B cell (primary cell): Measurements from ENCODE around the gene FBLN2. TPM values are rescaled to one million over a fixed set of nuclear protein-coding genes. Genes with fewer than 3 reads are reported as not detected.
A peak's percentile ranks its signal among the peaks of the same experiment; 100 is the strongest.

Experiments
- ATAC-seq: fragments of 200-7000 bp; cut with Tn5 transposase; one replicate; pipeline ENCODE4 v1.10.0; 2021; ENCODE audit warnings: low read depth, mild to moderate bottlenecking, moderate number of reproducible peaks, moderate library complexity
- CTCF ChIA-PET: fragments of 350-600 bp; sonication (Branson Sonifier 250); formaldehyde crosslinking; loops from one replicate; lab custom pipeline; 2021; ENCODE audit warnings: antibody characterized with exemption, inconsistent platforms; lab: Charles Lee
- POLR2A ChIA-PET: fragments of 350-600 bp; sonication (Branson Sonifier 250); formaldehyde crosslinking; loops from one replicate; lab custom pipeline; 2021; ENCODE audit warnings: antibody characterized with exemption; lab: Charles Lee
- DNase-seq: peaks from one replicate; pipeline ENCODE4 v3.0.0; 2013
- H2AFZ ChIP-seq: 2 replicates; pipeline ENCODE4 v1.6.1; 2012; ENCODE audit warnings: mild to moderate bottlenecking, low read depth, low read length; ENCODE audit not compliant: insufficient read depth, poor library complexity, severe bottlenecking
- H3K27ac ChIP-seq, 2 donors: 1 replicate in 1 of 2; 2 replicates in 1 of 2; pipeline ENCODE4 v1.5.1; 2012 to 2013; ENCODE audit warnings: low read length in 2 of 2, mild to moderate bottlenecking in 2 of 2, moderate library complexity in 1 of 2
- H3K27me3 ChIP-seq, 4 experiments: fragments of 200-600 bp in 1 of 4; sonication (generic) in 1 of 4; replicated peaks in 1 of 4; 1 replicate in 2 of 4; 2 replicates in 2 of 4; pipeline versions ENCODE4 v1.6.1 to v1.7.0; 2013 to 2016; ENCODE audit warnings: low read length in 3 of 4, mild to moderate bottlenecking in 2 of 4, mixed read lengths in 1 of 4, moderate library complexity in 1 of 4; ENCODE audit not compliant: insufficient read depth in 4 of 4, control insufficient read depth in 3 of 4; ENCODE audit errors: control extremely low read depth in 1 of 4
- H3K36me3 ChIP-seq, 2 experiments: replicated peaks in 1 of 2; 1 replicate in 1 of 2; 2 replicates in 1 of 2; pipeline versions ENCODE4 v1.6.1 to v1.7.1; 2013; ENCODE audit warnings: low read length in 1 of 2; ENCODE audit not compliant: insufficient read depth in 2 of 2, control insufficient read depth in 1 of 2; ENCODE audit errors: control extremely low read depth in 1 of 2, extremely low read depth in 1 of 2
- H3K4me1 ChIP-seq, 2 donors: fragments of 200-600 bp in 1 of 2; sonication (generic) in 1 of 2; 1 replicate in 1 of 2; 2 replicates in 1 of 2; pipeline versions ENCODE4 v1.5.1 to v1.6.1; 2013 to 2017; ENCODE audit warnings: low read length in 2 of 2; ENCODE audit not compliant: control insufficient read depth in 2 of 2, insufficient read depth in 2 of 2
- H3K4me2 ChIP-seq: replicated peaks from 2 replicates; pipeline ENCODE3; 2012; ENCODE audit warnings: mild to moderate bottlenecking, low read depth, low read length; ENCODE audit not compliant: poor library complexity, severe bottlenecking
- H3K4me3 ChIP-seq, 5 experiments: fragments of 200-600 bp in 1 of 5; sonication (generic) in 1 of 5; 1 replicate in 3 of 5; 2 replicates in 2 of 5; pipeline versions ENCODE4 v1.5.1 to v1.7.0; 2011 to 2016; ENCODE audit warnings: low read length in 4 of 5, mild to moderate bottlenecking in 4 of 5, low read depth in 2 of 5, control low read depth in 1 of 5, moderate library complexity in 1 of 5; ENCODE audit not compliant: insufficient read depth in 1 of 5; ENCODE audit errors: control extremely low read depth in 1 of 5, extremely low read depth in 1 of 5
- H3K79me2 ChIP-seq: fragments of 200-600 bp; sonication (generic); one replicate; pipeline ENCODE4 v1.6.0; 2016; ENCODE audit warnings: low read length; ENCODE audit not compliant: control insufficient read depth, insufficient read depth
- H3K9ac ChIP-seq: fragments of 200-600 bp; sonication (generic); 2 replicates; pipeline ENCODE4 v1.6.1; 2017; ENCODE audit warnings: mild to moderate bottlenecking, low read length, moderate library complexity
- H3K9me3 ChIP-seq, 3 donors: one replicate each; pipeline versions ENCODE4 v1.6.1 to v1.7.1; 2013; ENCODE audit warnings: low read length in 2 of 3; ENCODE audit not compliant: control insufficient read depth in 2 of 3, insufficient read depth in 1 of 3; ENCODE audit errors: control extremely low read depth in 1 of 3
- H4K20me1 ChIP-seq: 2 replicates; pipeline ENCODE4 v1.6.0; 2012; ENCODE audit warnings: mild to moderate bottlenecking, low read length; ENCODE audit not compliant: insufficient read depth, control insufficient read depth, poor library complexity, severe bottlenecking
- H3K27ac Mint-ChIP-seq: one replicate; pipeline ENCODE4 v1.8.0; 2021; ENCODE audit warnings: mixed read lengths
- H3K27me3 Mint-ChIP-seq: one replicate; pipeline ENCODE4 v1.8.0; 2021; ENCODE audit warnings: mixed read lengths
- H3K4me1 Mint-ChIP-seq: one replicate; pipeline ENCODE4 v1.8.0; 2021; ENCODE audit warnings: mixed read lengths
- H3K4me3 Mint-ChIP-seq: one replicate; pipeline ENCODE4 v1.8.0; 2021; ENCODE audit warnings: mixed read lengths
- H3K9me3 Mint-ChIP-seq: one replicate; pipeline ENCODE4 v1.8.0; 2022; ENCODE audit warnings: mixed read lengths; ENCODE audit not compliant: insufficient read depth
- EZH2 ChIP-seq: IDR thresholded peaks from 2 replicates; pipeline ENCODE4 v1.6.1; 2012; ENCODE audit warnings: borderline replicate concordance, low read depth, mild to moderate bottlenecking, moderate library complexity, low read length; ENCODE audit not compliant: insufficient read depth, poor library complexity, severe bottlenecking
- WGBS: methylation state at CpG from one replicate; pipeline ENCODE4 v1.1.5; 2013; ENCODE audit warnings: missing lambda C conversion rate; ENCODE audit not compliant: insufficient coverage; 5-methylcytosine and 5-hydroxymethylcytosine counted together
- intact Hi-C: fragments of 100-400 bp; cut with micrococcal nuclease; formaldehyde crosslinking; loops from one replicate; pipeline ENCODE4 v1.10.0; 2022
- polyA plus RNA-seq: library from polyadenylated mRNA; depleted of rRNA; stranded (reverse); fragments of >200 nt; gene quantifications from 2 replicates; pipeline ENCODE4 v1.2.3, GENCODE V29; 2012
- total RNA-seq, 2 donors: library from RNA; stranded (reverse); fragments of 120-200 nt in 1 of 2; gene quantifications; 1 replicate in 1 of 2; 2 replicates in 1 of 2; pipeline versions ENCODE4 v1.2.3 to v1.2.4, GENCODE V29; 2013 to 2022
- TF ChIP-seq, protein P1 (sequence below): fragments of 200-600 bp; IDR thresholded peaks from one replicate; pipeline ENCODE4 v1.8.0; 2022; ENCODE audit warnings: antibody characterized with exemption, mild to moderate bottlenecking

FBLN2 gene
- total and polyA plus RNA-seq, 2 donors (not counting 1 experiment from before 2014, with no cell fraction given): 3.6 to 8.2 TPM

DNA sequence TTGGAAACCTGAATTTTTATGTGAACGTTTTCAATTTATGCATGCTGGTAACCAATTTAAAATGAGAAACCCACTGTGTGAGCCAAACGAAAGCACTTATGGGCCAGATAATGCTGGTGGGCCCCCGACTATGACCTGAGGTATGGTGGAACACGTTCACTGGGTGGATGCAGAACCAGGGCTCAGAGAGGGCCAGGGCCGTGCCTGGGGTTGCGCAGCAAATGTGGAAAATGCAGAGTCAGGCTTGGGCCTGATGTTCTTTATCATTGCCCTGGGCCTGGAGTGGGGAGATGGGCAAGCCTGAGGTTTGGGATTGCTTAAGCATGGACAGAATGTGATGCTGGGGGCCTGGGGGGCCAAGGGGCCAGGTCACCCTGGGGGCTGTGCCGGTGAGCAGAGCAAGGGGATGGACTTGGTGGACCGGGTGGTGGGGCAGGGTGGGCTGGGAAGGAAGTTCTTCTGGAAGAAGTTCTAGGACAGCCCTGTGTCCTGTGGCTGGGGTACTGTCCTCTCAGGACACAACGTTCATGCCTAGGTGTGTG is 17.9 kb downstream of the FBLN2 start:
- no peaks in the 10 kb centered on the region for H3K27me3 Mint-ChIP-seq
- H3K4me1 Mint-ChIP-seq: no peaks in the 10 kb centered on the region
- no peak overlapping the region for H3K9ac ChIP-seq
- peak overlapping the region; percentile 20 for H3K27ac Mint-ChIP-seq
- H4K20me1 ChIP-seq: no peaks in the 10 kb centered on the region
- H3K36me3 ChIP-seq: no peaks in the 10 kb centered on the region
- no peaks in the 10 kb centered on the region for H3K9me3 Mint-ChIP-seq
- H3K4me1 ChIP-seq: no peaks in the 10 kb centered on the region
- TF ChIP-seq EZH2: no peak
- TF ChIP-seq, protein P1, sequence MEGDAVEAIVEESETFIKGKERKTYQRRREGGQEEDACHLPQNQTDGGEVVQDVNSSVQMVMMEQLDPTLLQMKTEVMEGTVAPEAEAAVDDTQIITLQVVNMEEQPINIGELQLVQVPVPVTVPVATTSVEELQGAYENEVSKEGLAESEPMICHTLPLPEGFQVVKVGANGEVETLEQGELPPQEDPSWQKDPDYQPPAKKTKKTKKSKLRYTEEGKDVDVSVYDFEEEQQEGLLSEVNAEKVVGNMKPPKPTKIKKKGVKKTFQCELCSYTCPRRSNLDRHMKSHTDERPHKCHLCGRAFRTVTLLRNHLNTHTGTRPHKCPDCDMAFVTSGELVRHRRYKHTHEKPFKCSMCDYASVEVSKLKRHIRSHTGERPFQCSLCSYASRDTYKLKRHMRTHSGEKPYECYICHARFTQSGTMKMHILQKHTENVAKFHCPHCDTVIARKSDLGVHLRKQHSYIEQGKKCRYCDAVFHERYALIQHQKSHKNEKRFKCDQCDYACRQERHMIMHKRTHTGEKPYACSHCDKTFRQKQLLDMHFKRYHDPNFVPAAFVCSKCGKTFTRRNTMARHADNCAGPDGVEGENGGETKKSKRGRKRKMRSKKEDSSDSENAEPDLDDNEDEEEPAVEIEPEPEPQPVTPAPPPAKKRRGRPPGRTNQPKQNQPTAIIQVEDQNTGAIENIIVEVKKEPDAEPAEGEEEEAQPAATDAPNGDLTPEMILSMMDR: no peak
- H3K4me3 ChIP-seq: no peak overlapping the region
- intact Hi-C loops: no loop called here
- ChIA-PET CTCF (no interaction called here), POLR2A (interaction anchor here (0.6 kb wide), 1 partner anchor 898 kb away, joined by 3 read pairs; no protein-coding TSS in a partner anchor)
- H3K27ac ChIP-seq: no peak overlapping the region
- ATAC-seq (no peak), DNase-seq (no peak)
- no peaks in the 10 kb centered on the region for H3K79me2 ChIP-seq
- H3K9me3 ChIP-seq: no peaks in the 10 kb centered on the region
- no peak overlapping the region for H2AFZ ChIP-seq
- H3K4me3 Mint-ChIP-seq: no peak overlapping the region
- no peaks in the 10 kb centered on the region for H3K27me3 ChIP-seq
- H3K4me2 ChIP-seq: no peak overlapping the region
- WGBS: 80% methylated on average over 9 of the region's 9 CpGs

DNA sequence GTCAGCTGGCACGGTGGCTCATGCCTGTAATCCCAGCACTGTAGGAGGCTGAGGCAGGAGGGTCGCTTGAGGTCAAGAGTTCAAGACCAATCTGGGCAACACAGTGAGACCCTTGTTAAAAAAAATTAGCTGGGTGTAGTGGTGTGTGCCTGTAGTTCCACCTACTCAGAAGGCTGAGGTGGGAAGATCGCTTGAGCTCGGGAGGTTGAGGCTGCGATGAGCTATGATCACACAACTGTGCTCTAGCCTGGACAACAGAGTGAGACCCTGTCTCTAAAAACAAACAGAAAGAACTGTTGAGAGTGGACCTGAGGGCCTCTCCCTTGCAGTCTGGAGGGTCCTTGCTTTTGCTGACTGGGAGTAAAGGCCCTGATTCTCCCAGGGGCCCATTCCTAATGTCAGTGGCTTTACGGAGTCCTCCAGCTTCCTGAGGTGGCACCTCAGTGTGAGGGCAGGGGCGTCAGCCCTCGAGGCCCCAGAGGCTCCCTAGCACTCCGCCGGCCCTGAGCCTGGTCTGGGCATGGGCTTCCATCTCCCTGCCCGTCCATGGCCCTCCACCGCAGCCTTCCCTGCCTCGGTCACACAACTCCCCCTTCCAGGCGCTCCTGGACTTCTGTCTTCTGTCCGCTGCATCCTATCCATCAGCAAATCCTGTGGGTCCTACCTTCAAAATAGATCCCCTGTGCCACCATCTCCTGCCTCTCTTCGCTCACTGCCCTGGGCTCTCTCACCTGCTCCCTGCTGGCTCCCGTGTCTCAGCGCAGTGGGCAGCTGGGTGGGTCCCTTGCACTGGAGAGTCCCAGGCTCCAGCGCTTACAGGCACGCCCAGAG is 19.0 kb downstream of the FBLN2 start:
- no peaks in the 10 kb centered on the region for H3K9me3 ChIP-seq
- no peak overlapping the region for H2AFZ ChIP-seq
- no peaks in the 10 kb centered on the region for H3K27me3 ChIP-seq
- H3K36me3 ChIP-seq: no peaks in the 10 kb centered on the region
- ATAC-seq (no peak), DNase-seq (no peak)
- no peaks in the 10 kb centered on the region for H4K20me1 ChIP-seq
- Mint-ChIP-seq H3K27me3 (no peaks in the 10 kb centered on the region), H3K27ac (no peak overlapping the region), H3K4me3 (no peak overlapping the region), H3K9me3 (no peaks in the 10 kb centered on the region), H3K4me1 (no peaks in the 10 kb centered on the region)
- no peak overlapping the region for H3K9ac ChIP-seq
- CTCF ChIA-PET: no interaction called here
- no peak overlapping the region for H3K4me2 ChIP-seq
- no peak overlapping the region for H3K27ac ChIP-seq
- no peaks in the 10 kb centered on the region for H3K4me1 ChIP-seq
- 82% methylated on average over 20 of the region's 20 CpGs for WGBS
- H3K79me2 ChIP-seq: no peaks in the 10 kb centered on the region
- POLR2A ChIA-PET: no interaction called here
- H3K4me3 ChIP-seq: no peak overlapping the region
- TF ChIP-seq, protein P1: no peak
- no peak for TF ChIP-seq EZH2
- intact Hi-C loops: no loop called here
